Bronchial epithelial cell (primary cell): ENCODE measurements around the gene ARRDC2. TPM values are rescaled to one million over a fixed set of nuclear protein-coding genes. Genes with fewer than 3 reads are reported as not detected.
"Not testable (repeated sequence)": the region's sequence is repeated elsewhere in the genome, so short reads cannot be mapped to it uniquely, and the experiment has no call there.

Source experiments
- DNase-seq: peaks from one replicate; pipeline ENCODE4 v3.0.0-alpha.2; 2010; ENCODE audit warnings: low read depth
- FAIRE-seq: peaks from 2 replicates; lab custom pipeline; 2011; peaks lifted over from hg19 to GRCh38; lab: Jason Lieb, UNC
- H3K27me3 ChIP-seq: 2 replicates; pipeline ENCODE4 v1.5.1; 2011; ENCODE audit warnings: low read length; ENCODE audit not compliant: control insufficient read depth, insufficient read depth
- H3K36me3 ChIP-seq: 2 replicates; pipeline ENCODE4 v1.5.1; 2011; ENCODE audit warnings: low read length; ENCODE audit not compliant: control insufficient read depth, insufficient read depth
- H3K4me3 ChIP-seq: 2 replicates; pipeline ENCODE4 v1.5.1; 2011; ENCODE audit warnings: mild to moderate bottlenecking, low read depth, low read length, control low read depth
- CTCF ChIP-seq: IDR thresholded peaks from 2 replicates; pipeline ENCODE4 v1.5.1; 2011; ENCODE audit warnings: mild to moderate bottlenecking, moderate library complexity, low read length, control low read depth, inconsistent platforms; ENCODE audit not compliant: insufficient read depth, severe bottlenecking
- total RNA-seq: library from RNA; depleted of rRNA; stranded (reverse); fragments of >200 nt; gene quantifications from 2 replicates; pipeline ENCODE4 v1.2.1, GENCODE V29; 2014

Gene ARRDC2
- total RNA-seq, 1 donor from 2014 or later: 6.1 TPM

GRCh38 chr19:17985037-17985818 lies 22.7 kb upstream of the ARRDC2 start:
- no peaks in the 10 kb centered on the region for H3K27me3 ChIP-seq
- no peaks in the 10 kb centered on the region for H3K36me3 ChIP-seq
- TF ChIP-seq CTCF: no peak
- H3K4me3 ChIP-seq: no peak overlapping the region
- FAIRE-seq (peak; percentile 68), DNase-seq (no peak)

- not testable (repeated sequence) for H3K36me3 ChIP-seq, FAIRE-seq, H3K4me3 ChIP-seq, DNase-seq, H3K27me3 ChIP-seq
Observed at GRCh38 chr19:17986569-17986968, 21.4 kb upstream of the ARRDC2 start.

GRCh38 chr19:17988161-17988560 lies 19.8 kb upstream of the ARRDC2 start:
- Histone ChIP-seq H3K36me3 (no peaks in the 10 kb centered on the region), H3K4me3 (no peak overlapping the region), H3K27me3 (no peaks in the 10 kb centered on the region)
- DNase-seq (no peak), FAIRE-seq (no peak)
- no peak for TF ChIP-seq CTCF

- TF ChIP-seq CTCF: no peak
- DNase-seq (no peak), FAIRE-seq (no peak)
- H3K36me3 ChIP-seq: no peaks in the 10 kb centered on the region
- H3K27me3 ChIP-seq: no peaks in the 10 kb centered on the region
- no peak overlapping the region for H3K4me3 ChIP-seq
Observed at GRCh38 chr19:17989425-17990094, 18.4 kb upstream of the ARRDC2 start.

- Histone ChIP-seq H3K27me3 (no peaks in the 10 kb centered on the region), H3K4me3 (no peak overlapping the region), H3K36me3 (no peaks in the 10 kb centered on the region)
- TF ChIP-seq CTCF: no peak
- no peak for DNase-seq
- FAIRE-seq: no peak
Observed at GRCh38 chr19:17993076-17993813, 14.7 kb upstream of the ARRDC2 start.

- Histone ChIP-seq H3K27me3 (no peaks in the 10 kb centered on the region), H3K36me3 (no peaks in the 10 kb centered on the region), H3K4me3 (no peak overlapping the region)
- peak; percentile 46 for DNase-seq
- TF ChIP-seq CTCF: peak; percentile 99
- no peak for FAIRE-seq
Observed at GRCh38 chr19:17996826-17997316, 11.1 kb upstream of the ARRDC2 start.
